Astrocyte (in vitro differentiated cells and primary cell): ENCODE data around the gene OR1C1. TPM values are rescaled to one million over a fixed set of nuclear protein-coding genes. Genes with fewer than 3 reads are reported as not detected.

Source experiments
- DNase-seq: peaks from one replicate; pipeline ENCODE4 v3.0.0-alpha.2; 2010; ENCODE audit warnings: low read depth
- FAIRE-seq: peaks from 2 replicates; lab custom pipeline; 2011; peaks lifted over from hg19 to GRCh38; lab: Jason Lieb, UNC
- H2AFZ ChIP-seq: 2 replicates; pipeline ENCODE4 v1.6.0; 2012; ENCODE audit warnings: low read depth, low read length, inconsistent platforms
- H3K27ac ChIP-seq: 2 replicates; pipeline ENCODE4 v1.5.1; 2011; ENCODE audit warnings: low read depth, low read length, inconsistent platforms
- H3K27me3 ChIP-seq: 2 replicates; pipeline ENCODE4 v1.6.0; 2011; ENCODE audit warnings: low read length, inconsistent platforms; ENCODE audit not compliant: insufficient read depth
- H3K36me3 ChIP-seq: 2 replicates; pipeline ENCODE4 v1.5.1; 2011; ENCODE audit warnings: low read length, inconsistent platforms; ENCODE audit not compliant: insufficient read depth
- H3K4me1 ChIP-seq: 2 replicates; pipeline ENCODE4 v1.5.1; 2011; ENCODE audit warnings: low read length, inconsistent platforms; ENCODE audit not compliant: insufficient read depth
- H3K4me2 ChIP-seq: 2 replicates; pipeline ENCODE4 v1.6.0; 2012; ENCODE audit warnings: low read length, inconsistent platforms
- H3K4me3 ChIP-seq: 2 replicates; pipeline ENCODE4 v1.5.1; 2011; ENCODE audit warnings: low read depth, mild to moderate bottlenecking, low read length, inconsistent platforms; ENCODE audit not compliant: insufficient read depth
- H3K79me2 ChIP-seq: 2 replicates; pipeline ENCODE4 v1.6.0; 2012; ENCODE audit warnings: mild to moderate bottlenecking, low read length, inconsistent platforms; ENCODE audit not compliant: insufficient read depth
- H3K9ac ChIP-seq: 2 replicates; pipeline ENCODE4 v1.6.0; 2012; ENCODE audit warnings: mild to moderate bottlenecking, low read length, inconsistent platforms
- H3K9me3 ChIP-seq: 2 replicates; pipeline ENCODE4 v1.5.1; 2012; ENCODE audit warnings: low read depth, mild to moderate bottlenecking, low read length, inconsistent platforms; ENCODE audit not compliant: insufficient read depth
- H4K20me1 ChIP-seq: 2 replicates; pipeline ENCODE4 v1.6.0; 2012; ENCODE audit warnings: low read length, inconsistent platforms; ENCODE audit not compliant: insufficient read depth
- H3K27ac Mint-ChIP-seq: one replicate; pipeline ENCODE4 v1.8.0; 2021; ENCODE audit warnings: mild to moderate bottlenecking, mixed read lengths; ENCODE audit not compliant: unreplicated experiment
- H3K27me3 Mint-ChIP-seq: one replicate; pipeline ENCODE4 v1.8.0; 2021; ENCODE audit warnings: low read depth, mixed read lengths; ENCODE audit not compliant: unreplicated experiment
- H3K36me3 Mint-ChIP-seq: one replicate; pipeline ENCODE4 v1.8.0; 2021; ENCODE audit warnings: low read depth, mixed read lengths; ENCODE audit not compliant: unreplicated experiment
- H3K4me1 Mint-ChIP-seq: one replicate; pipeline ENCODE4 v1.8.0; 2021; ENCODE audit warnings: low read depth, mixed read lengths; ENCODE audit not compliant: unreplicated experiment
- H3K4me3 Mint-ChIP-seq: one replicate; pipeline ENCODE4 v1.8.0; 2021; ENCODE audit warnings: mild to moderate bottlenecking, moderate library complexity, mixed read lengths; ENCODE audit not compliant: unreplicated experiment
- H3K9me3 Mint-ChIP-seq: one replicate; pipeline ENCODE4 v1.8.0; 2021; ENCODE audit warnings: mild to moderate bottlenecking, mixed read lengths; ENCODE audit not compliant: unreplicated experiment
- EZH2 ChIP-seq: IDR thresholded peaks from 2 replicates; pipeline ENCODE4 v1.6.1; 2012; ENCODE audit warnings: mild to moderate bottlenecking, low read length, inconsistent platforms; ENCODE audit not compliant: insufficient read depth
- total RNA-seq: library from RNA; stranded (reverse); gene quantifications from 2 replicates; pipeline ENCODE4 v1.2.1, GENCODE V29; 2021
- TF ChIP-seq, protein P1 (sequence below): IDR thresholded peaks from 2 replicates; pipeline ENCODE4 v1.5.1; 2011; ENCODE audit warnings: low read depth, mild to moderate bottlenecking, inconsistent platforms, low read length, moderate library complexity; ENCODE audit not compliant: insufficient read depth

The OR1C1 gene
- total RNA-seq, 1 donor from 2014 or later: not detected

DNA sequence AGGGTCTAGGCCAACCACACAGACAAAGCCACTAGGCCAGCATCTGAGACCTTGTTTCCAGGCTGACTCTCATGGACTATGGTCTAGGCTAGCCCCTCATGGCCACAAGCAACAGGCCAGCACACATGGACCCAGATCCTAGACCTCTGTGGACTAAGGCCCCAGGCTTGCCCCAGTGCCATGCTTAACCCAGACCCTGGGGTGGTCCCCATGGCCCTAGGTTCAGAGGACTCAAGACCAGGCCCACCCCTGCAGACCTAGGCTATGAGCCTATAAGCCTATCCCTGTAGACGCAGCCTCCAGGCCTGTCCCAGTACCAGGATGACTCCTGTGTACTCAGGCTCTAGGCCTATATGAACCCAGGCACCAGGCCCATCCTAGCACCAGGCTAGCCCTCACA lies 10.5 kb downstream of the OR1C1 start:
- Histone ChIP-seq H3K27ac (no peak overlapping the region), H3K79me2 (no peaks in the 10 kb centered on the region), H3K4me2 (no peak overlapping the region), H3K4me1 (peaks cover 8% of the 10 kb centered on the region), H3K27me3 (no peaks in the 10 kb centered on the region), H3K4me3 (no peak overlapping the region), H4K20me1 (no peaks in the 10 kb centered on the region), H3K36me3 (no peaks in the 10 kb centered on the region), H3K9me3 (peaks cover 10% of the 10 kb centered on the region), H2AFZ (no peak overlapping the region), H3K9ac (no peak overlapping the region)
- H3K36me3 Mint-ChIP-seq: no peaks in the 10 kb centered on the region
- peaks cover 6% of the 10 kb centered on the region for H3K4me1 Mint-ChIP-seq
- TF ChIP-seq, protein P1, sequence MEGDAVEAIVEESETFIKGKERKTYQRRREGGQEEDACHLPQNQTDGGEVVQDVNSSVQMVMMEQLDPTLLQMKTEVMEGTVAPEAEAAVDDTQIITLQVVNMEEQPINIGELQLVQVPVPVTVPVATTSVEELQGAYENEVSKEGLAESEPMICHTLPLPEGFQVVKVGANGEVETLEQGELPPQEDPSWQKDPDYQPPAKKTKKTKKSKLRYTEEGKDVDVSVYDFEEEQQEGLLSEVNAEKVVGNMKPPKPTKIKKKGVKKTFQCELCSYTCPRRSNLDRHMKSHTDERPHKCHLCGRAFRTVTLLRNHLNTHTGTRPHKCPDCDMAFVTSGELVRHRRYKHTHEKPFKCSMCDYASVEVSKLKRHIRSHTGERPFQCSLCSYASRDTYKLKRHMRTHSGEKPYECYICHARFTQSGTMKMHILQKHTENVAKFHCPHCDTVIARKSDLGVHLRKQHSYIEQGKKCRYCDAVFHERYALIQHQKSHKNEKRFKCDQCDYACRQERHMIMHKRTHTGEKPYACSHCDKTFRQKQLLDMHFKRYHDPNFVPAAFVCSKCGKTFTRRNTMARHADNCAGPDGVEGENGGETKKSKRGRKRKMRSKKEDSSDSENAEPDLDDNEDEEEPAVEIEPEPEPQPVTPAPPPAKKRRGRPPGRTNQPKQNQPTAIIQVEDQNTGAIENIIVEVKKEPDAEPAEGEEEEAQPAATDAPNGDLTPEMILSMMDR: no peak
- no peak for TF ChIP-seq EZH2
- DNase-seq (no peak), FAIRE-seq (no peak)
- peaks cover 2% of the 10 kb centered on the region for H3K9me3 Mint-ChIP-seq
- H3K4me3 Mint-ChIP-seq: no peak overlapping the region
- H3K27ac Mint-ChIP-seq: no peak overlapping the region
- H3K27me3 Mint-ChIP-seq: no peaks in the 10 kb centered on the region

GRCh38 chr1:247748041-247748440 lies 12.3 kb downstream of the OR1C1 start, which contains the start of gene OR14A2:
OR14A2 (minus strand) TSS chr1:247748141.
- FAIRE-seq: no peak
- Histone ChIP-seq H3K36me3 (no peaks in the 10 kb centered on the region), H3K27me3 (no peaks in the 10 kb centered on the region), H3K4me2 (peak within 1 kb of the TSS; percentile 21), H3K9me3 (peaks cover 10% of the 10 kb centered on the region), H3K4me1 (peaks cover 8% of the 10 kb centered on the region), H2AFZ (no peak within 1 kb of the TSS), H3K79me2 (no peaks in the 10 kb centered on the region), H3K9ac (peak within 1 kb of the TSS; percentile 48), H3K4me3 (no peak within 1 kb of the TSS), H3K27ac (peak within 1 kb of the TSS; percentile 80), H4K20me1 (no peaks in the 10 kb centered on the region)
- Mint-ChIP-seq H3K27ac (peak within 1 kb of the TSS; percentile 96), H3K27me3 (no peaks in the 10 kb centered on the region), H3K9me3 (peaks cover 2% of the 10 kb centered on the region), H3K4me3 (peak within 1 kb of the TSS; percentile 27), H3K4me1 (peaks cover 6% of the 10 kb centered on the region), H3K36me3 (no peaks in the 10 kb centered on the region)
- DNase-seq: no peak
- no peak for TF ChIP-seq EZH2
- TF ChIP-seq, protein P1: no peak

DNA sequence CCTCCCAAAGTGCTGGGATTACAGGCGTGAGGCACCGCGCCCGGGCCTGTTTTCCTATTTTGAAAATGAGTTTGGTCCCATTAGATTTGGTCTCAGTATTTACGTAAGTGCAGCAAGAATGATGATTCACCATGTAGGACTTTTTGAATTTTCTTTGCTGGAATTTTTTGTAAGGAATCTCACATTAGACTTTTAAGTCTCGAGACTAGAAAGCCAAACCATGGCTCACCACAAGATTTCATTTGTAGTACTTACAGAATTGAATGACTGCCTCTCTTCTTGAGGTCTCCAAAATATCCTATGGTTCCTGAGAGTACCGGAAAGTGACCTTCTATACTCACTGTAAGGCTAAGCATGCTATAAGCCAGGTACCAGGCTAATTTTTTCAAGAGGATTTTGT lies 12.7 kb downstream of the OR1C1 start:
- Mint-ChIP-seq H3K36me3 (no peaks in the 10 kb centered on the region), H3K4me1 (peaks cover 6% of the 10 kb centered on the region), H3K4me3 (peak overlapping the region; percentile 27), H3K27ac (peak overlapping the region; percentile 96), H3K27me3 (no peaks in the 10 kb centered on the region), H3K9me3 (peaks cover 2% of the 10 kb centered on the region)
- H3K36me3 ChIP-seq: no peaks in the 10 kb centered on the region
- TF ChIP-seq EZH2: no peak
- TF ChIP-seq, protein P1: no peak
- H3K4me2 ChIP-seq: peak overlapping the region; percentile 21
- H3K4me3 ChIP-seq: no peak overlapping the region
- peak overlapping the region; percentile 80 for H3K27ac ChIP-seq
- peaks cover 8% of the 10 kb centered on the region for H3K4me1 ChIP-seq
- no peaks in the 10 kb centered on the region for H3K27me3 ChIP-seq
- DNase-seq (peak; percentile 61), FAIRE-seq (no peak)
- peak overlapping the region; percentile 48 for H3K9ac ChIP-seq
- no peak overlapping the region for H2AFZ ChIP-seq
- peaks cover 10% of the 10 kb centered on the region for H3K9me3 ChIP-seq
- H3K79me2 ChIP-seq: no peaks in the 10 kb centered on the region
- H4K20me1 ChIP-seq: no peaks in the 10 kb centered on the region
